H1 (cell line): ENCODE results near the gene GBX1. TPM values are rescaled to one million over a fixed set of nuclear protein-coding genes. Genes with fewer than 3 reads are reported as not detected.

Experiments used
- BRCA1 ChIP-seq: IDR thresholded peaks from 2 replicates; pipeline ENCODE4 v1.6.1; 2012; ENCODE audit warnings: low read depth, low read length, improper control_type of control experiment
- CREB1 ChIP-seq: IDR thresholded peaks from 2 replicates; pipeline ENCODE4 v1.6.1; 2012; ENCODE audit warnings: inconsistent platforms
- CTBP2 ChIP-seq: IDR thresholded peaks from 2 replicates; pipeline ENCODE4 v1.7.0; 2011; ENCODE audit warnings: borderline replicate concordance, mild to moderate bottlenecking, moderate library complexity, mixed read lengths, low read length; ENCODE audit not compliant: insufficient read depth, insufficient read length
- FOSL1 ChIP-seq: IDR thresholded peaks from 2 replicates; pipeline ENCODE4 v1.6.1; 2011; ENCODE audit warnings: mild to moderate bottlenecking, low read depth, low read length, moderate library complexity; ENCODE audit not compliant: insufficient read depth
- GTF2F1 ChIP-seq: IDR thresholded peaks from 2 replicates; pipeline ENCODE4 v1.6.1; 2012; ENCODE audit warnings: low read depth, low read length, improper control_type of control experiment, borderline replicate concordance
- HDAC2 ChIP-seq, 2 experiments: fragments of 300-600 bp in 1 of 2; sonication (generic) in 1 of 2; IDR thresholded peaks; 2 replicates each; pipeline ENCODE4 v1.6.1; 2011 to 2012; ENCODE audit warnings: low read depth in 2 of 2, low read length in 2 of 2, mild to moderate bottlenecking in 2 of 2, moderate library complexity in 2 of 2, borderline replicate concordance in 1 of 2, inconsistent platforms in 1 of 2
- JUND ChIP-seq: IDR thresholded peaks from 2 replicates; pipeline ENCODE4 v1.6.1; 2011; ENCODE audit warnings: mild to moderate bottlenecking, improper control_type of control experiment, low read length
- KDM1A ChIP-seq: fragments of 200-600, 300-600 bp; sonication (generic); IDR thresholded peaks from 2 replicates; pipeline ENCODE4 v1.7.1; 2016; ENCODE audit warnings: mild to moderate bottlenecking, low read length, borderline replicate concordance
- KDM4A ChIP-seq: IDR thresholded peaks from one replicate; pipeline ENCODE4 v1.7.1; 2012; ENCODE audit warnings: low read depth, mild to moderate bottlenecking, moderate library complexity, low read length, inconsistent platforms; ENCODE audit not compliant: severe bottlenecking
- KDM5A ChIP-seq: fragments of 200-600 bp; IDR thresholded peaks from 2 replicates; pipeline ENCODE4 v1.7.1; 2012; ENCODE audit warnings: mild to moderate bottlenecking, low read length, inconsistent platforms, mixed read lengths
- NANOG ChIP-seq: IDR thresholded peaks from 2 replicates; pipeline ENCODE4 v1.6.1; 2011; ENCODE audit warnings: low read length, low read depth, mild to moderate bottlenecking, inconsistent platforms; ENCODE audit not compliant: insufficient read depth, poor library complexity, severe bottlenecking
- POLR2A ChIP-seq, 2 experiments: IDR thresholded peaks; 1 replicate in 1 of 2; 2 replicates in 1 of 2; pipeline ENCODE4 v1.6.1; 2011; ENCODE audit warnings: low read depth in 2 of 2, low read length in 2 of 2, mild to moderate bottlenecking in 2 of 2; ENCODE audit errors: control extremely low read depth in 1 of 2
- POLR2AphosphoS5 ChIP-seq: IDR thresholded peaks from 2 replicates; pipeline ENCODE4 v1.6.1; 2011; ENCODE audit warnings: low read depth, low read length
- POU5F1 ChIP-seq: IDR thresholded peaks from 2 replicates; pipeline ENCODE4 v1.6.1; 2011; ENCODE audit warnings: low read depth, mild to moderate bottlenecking, low read length, moderate library complexity
- RBBP5 ChIP-seq: IDR thresholded peaks from 2 replicates; pipeline ENCODE4 v1.7.1; 2012; ENCODE audit warnings: low read depth, mild to moderate bottlenecking, inconsistent platforms, low read length, moderate library complexity, borderline replicate concordance
- RFX5 ChIP-seq: IDR thresholded peaks from 2 replicates; pipeline ENCODE4 v1.6.1; 2011; ENCODE audit warnings: low read depth, low read length, improper control_type of control experiment, borderline replicate concordance
- SIRT6 ChIP-seq: IDR thresholded peaks from one replicate; pipeline ENCODE4 v1.7.1; 2012; ENCODE audit warnings: low read length, inconsistent platforms
- SIX5 ChIP-seq: IDR thresholded peaks from 2 replicates; pipeline ENCODE4 v1.6.1; 2011; ENCODE audit warnings: mild to moderate bottlenecking, low read depth, low read length
- SP2 ChIP-seq: IDR thresholded peaks from 2 replicates; pipeline ENCODE4 v1.6.1; 2012; ENCODE audit warnings: mild to moderate bottlenecking, low read length, inconsistent platforms
- SRF ChIP-seq: IDR thresholded peaks from 2 replicates; pipeline ENCODE4 v1.6.1; 2011; ENCODE audit warnings: mild to moderate bottlenecking, low read depth, low read length, moderate library complexity
- SUZ12 ChIP-seq: fragments of 200-600 bp; sonication (generic); IDR thresholded peaks from 2 replicates; pipeline ENCODE4 v1.6.1; 2012; ENCODE audit warnings: mild to moderate bottlenecking, inconsistent platforms, low read length, moderate library complexity, mixed read lengths
- TAF1 ChIP-seq: IDR thresholded peaks from 2 replicates; pipeline ENCODE4 v1.6.1; 2011; ENCODE audit warnings: mild to moderate bottlenecking, low read depth, low read length
- TCF12 ChIP-seq: IDR thresholded peaks from 2 replicates; pipeline ENCODE4 v1.6.1; 2011; ENCODE audit warnings: low read depth, mild to moderate bottlenecking, low read length
- USF2 ChIP-seq: IDR thresholded peaks from 2 replicates; pipeline ENCODE4 v1.6.1; 2011; ENCODE audit warnings: low read length, improper control_type of control experiment
- YY1 ChIP-seq: IDR thresholded peaks from 2 replicates; pipeline ENCODE4 v1.6.1; 2011; ENCODE audit warnings: low read depth, mild to moderate bottlenecking, low read length
- ZNF274 ChIP-seq: IDR thresholded peaks from 2 replicates; pipeline ENCODE4 v1.7.0; 2012; ENCODE audit warnings: low read length, borderline replicate concordance; ENCODE audit errors: extremely low read depth
- polyA plus RNA-seq, 7 experiments: library from polyadenylated mRNA; depleted of rRNA in 3 of 7; stranded (reverse) in 5 of 7; unstranded in 2 of 7; fragments of >200 nt in 5 of 7; fragments of 200-250 nt in 2 of 7; gene quantifications; 1 replicate in 5 of 7; 2 replicates in 1 of 7; 4 replicates in 1 of 7; pipeline versions ENCODE4 v1.2.1 to v1.2.3, GENCODE V29; 2011 to 2013; ENCODE audit warnings: missing spikeins in 2 of 7, mixed read lengths in 2 of 7
- total RNA-seq: library from RNA; stranded (reverse); fragmentation: NEBNext Ultra II Directional; extraction: Animal tissue kit (Norgen Biotek cat#: 25700); gene quantifications from 2 replicates; pipeline ENCODE4 v1.2.1, GENCODE V29; 2021

GBX1 gene
- total and polyA plus RNA-seq, 2 of the 8 experiments (the other 6 are each of a cell fraction or from before 2014, with no cell fraction given) = not detected

- no peak for TF ChIP-seq SUZ12
- no peak for TF ChIP-seq TAF1
- TF ChIP-seq USF2 = no peak
- TF ChIP-seq CREB1 = peak; percentile 54
- no peak for TF ChIP-seq TCF12
- TF ChIP-seq FOSL1 = no peak
- TF ChIP-seq HDAC2 (IDR thresholded peaks at IDR 0.05; ENCODE audit: borderline replicate concordance in 1 of 2, low read depth in 2 of 2, low read length in 2 of 2) = no peak
- no peak for TF ChIP-seq SP2
- TF ChIP-seq GTF2F1 = no peak
- no peak for TF ChIP-seq POU5F1
- TF ChIP-seq SIRT6 = no peak
- no peak for TF ChIP-seq ZNF274
- TF ChIP-seq SRF = no peak
- TF ChIP-seq SIX5 = no peak
- TF ChIP-seq RFX5 = no peak
- no peak for TF ChIP-seq POLR2AphosphoS5
- TF ChIP-seq KDM4A = no peak
- peak; percentile 42; the same call in 1 of the 2 replicates for TF ChIP-seq JUND
- TF ChIP-seq RBBP5 = no peak
- no peak for TF ChIP-seq BRCA1
- no peak for TF ChIP-seq KDM5A
- TF ChIP-seq POLR2A (IDR thresholded peaks at IDR 0.05; ENCODE audit: control extremely low read depth in 1 of 2, low read depth in 2 of 2, low read length in 2 of 2) = no peak
- no peak for TF ChIP-seq NANOG
- TF ChIP-seq CTBP2 = peak; percentile 60
- no peak for TF ChIP-seq YY1
- no peak for TF ChIP-seq KDM1A
Measured at GRCh38 chr7:151123822-151124464, 43.6 kb downstream of the GBX1 start (continued).
